HepG2 (cell line): Measurements from ENCODE around the gene BTF3L4. TPM values are rescaled to one million over a fixed set of nuclear protein-coding genes. Genes with fewer than 3 reads are reported as not detected.

Experiments
- CBFB ChIP-seq: sonication (generic); formaldehyde crosslinking; IDR thresholded peaks from 2 replicates; pipeline ENCODE4 v1.4.0; 2020; ENCODE audit warnings: missing genetic modification reagents
- ESRRA ChIP-seq: sonication (generic); formaldehyde crosslinking; IDR thresholded peaks from 2 replicates; pipeline ENCODE4 v1.5.1; 2020; ENCODE audit warnings: mild to moderate bottlenecking, low read depth, missing genetic modification reagents
- GPN1 ChIP-seq: sonication (generic); formaldehyde crosslinking; IDR thresholded peaks from 2 replicates; pipeline ENCODE4 v1.5.1; 2020; ENCODE audit warnings: missing genetic modification reagents, borderline replicate concordance
- HNF4A ChIP-seq: sonication (generic); formaldehyde crosslinking; IDR thresholded peaks from 2 replicates; pipeline ENCODE4 v1.4.0; 2020; ENCODE audit warnings: missing genetic modification reagents
- HOMEZ ChIP-seq: IDR thresholded peaks from 2 replicates; pipeline ENCODE4 v1.6.1; 2016; ENCODE audit warnings: low read depth
- MED13 ChIP-seq: sonication (generic); formaldehyde crosslinking; IDR thresholded peaks from 2 replicates; pipeline ENCODE4 v1.5.0; 2020; ENCODE audit warnings: missing genetic modification reagents
- NCOA2 ChIP-seq: sonication (generic); formaldehyde crosslinking; IDR thresholded peaks from 2 replicates; pipeline ENCODE4 v1.8.0; 2022; ENCODE audit warnings: inconsistent platforms
- RFXAP ChIP-seq: sonication (generic); formaldehyde crosslinking; IDR thresholded peaks from 2 replicates; pipeline ENCODE4 v1.4.0; 2020; ENCODE audit warnings: missing genetic modification reagents, borderline replicate concordance
- SPEN ChIP-seq: sonication (generic); formaldehyde crosslinking; IDR thresholded peaks from 2 replicates; pipeline ENCODE4 v1.5.1; 2020; ENCODE audit warnings: low read depth, mild to moderate bottlenecking, missing genetic modification reagents
- TBX3 ChIP-seq: fragments of 450-650 bp; IDR thresholded peaks from 2 replicates; pipeline ENCODE4 v1.6.1; 2017; ENCODE audit warnings: antibody characterized with exemption, mild to moderate bottlenecking, inconsistent platforms, borderline replicate concordance
- ZBTB20 ChIP-seq: sonication (generic); formaldehyde crosslinking; IDR thresholded peaks from 2 replicates; pipeline ENCODE4 v1.8.1; 2023; ENCODE audit warnings: missing genetic modification reagents, low read depth, mild to moderate bottlenecking, borderline replicate concordance
- ZBTB26 ChIP-seq: IDR thresholded peaks from 2 replicates; pipeline ENCODE4 v1.6.1; 2016; ENCODE audit warnings: missing compliant biosample characterization, missing genetic modification reagents, borderline replicate concordance
- ZNF230 ChIP-seq: sonication (generic); formaldehyde crosslinking; IDR thresholded peaks from 2 replicates; pipeline ENCODE4 v1.4.0; 2020; ENCODE audit warnings: mild to moderate bottlenecking, missing genetic modification reagents
- ZNF414 ChIP-seq: sonication (generic); formaldehyde crosslinking; IDR thresholded peaks from 2 replicates; pipeline ENCODE4 v1.5.0; 2020; ENCODE audit warnings: missing genetic modification reagents
- ZNF550 ChIP-seq: sonication (generic); formaldehyde crosslinking; IDR thresholded peaks from 2 replicates; pipeline ENCODE4 v1.4.0; 2020; ENCODE audit warnings: mild to moderate bottlenecking, missing genetic modification reagents, borderline replicate concordance
- ZNF563 ChIP-seq: sonication (generic); formaldehyde crosslinking; IDR thresholded peaks from 2 replicates; pipeline ENCODE4 v1.8.0; 2022; ENCODE audit warnings: mild to moderate bottlenecking, moderate library complexity, missing genetic modification reagents
- ZNF687 ChIP-seq: sonication (generic); formaldehyde crosslinking; IDR thresholded peaks from 2 replicates; pipeline ENCODE4 v1.5.1; 2020; ENCODE audit warnings: mild to moderate bottlenecking, missing genetic modification reagents, moderate library complexity
- ZNF691 ChIP-seq: sonication (generic); formaldehyde crosslinking; IDR thresholded peaks from 2 replicates; pipeline ENCODE4 v1.4.0; 2020; ENCODE audit warnings: missing genetic modification reagents, low read depth, mild to moderate bottlenecking, borderline replicate concordance
- ZNF878 ChIP-seq: sonication (generic); formaldehyde crosslinking; IDR thresholded peaks from 2 replicates; pipeline ENCODE4 v1.8.1; 2023; ENCODE audit warnings: mild to moderate bottlenecking, missing genetic modification reagents, moderate library complexity
- ZNF891 ChIP-seq: sonication (generic); formaldehyde crosslinking; IDR thresholded peaks from 2 replicates; pipeline ENCODE4 v1.5.0; 2020; ENCODE audit warnings: mild to moderate bottlenecking, missing genetic modification reagents
- polyA plus RNA-seq, 8 experiments: library from polyadenylated mRNA; depleted of rRNA in 3 of 8; stranded (reverse) in 7 of 8; unstranded in 1 of 8; fragments of >200 nt; fragmentation: Illumina TruSeq in 4 of 8; extraction: Trizol in 4 of 8; gene quantifications; 2 replicates each; pipeline versions ENCODE4 v1.2.1 to v1.2.3, GENCODE V29; 2011 to 2016; ENCODE audit warnings: low read depth in 4 of 8, missing spikeins in 1 of 8, mixed read lengths in 1 of 8; ENCODE audit not compliant: insufficient read depth in 1 of 8
- total RNA-seq, 5 experiments: library from RNA; depleted of rRNA; stranded (reverse); fragments of >200 nt; fragmentation: Illumina TruSeq; extraction: Trizol; gene quantifications; 2 replicates each; pipeline ENCODE4 v1.2.3, GENCODE V29; 2016; ENCODE audit warnings: low read depth in 1 of 5

Gene BTF3L4
- total and polyA plus RNA-seq, 2 of the 13 experiments (the other 11 are each of a cell fraction or from before 2014, with no cell fraction given): 59.0 to 74.3 TPM

GRCh38 chr1:52033190-52034049, 22.7 kb upstream of the BTF3L4 start, which contains the start of gene KTI12 (continued):
- no peak for TF ChIP-seq ZNF878 (CRISPR knock-in tag)
- peak; percentile 13; the same call in 1 of the 2 replicates for TF ChIP-seq SPEN
- no peak for TF ChIP-seq NCOA2 (CRISPR knock-in tag)
- TF ChIP-seq HNF4A (CRISPR knock-in tag): no peak; the same call in 1 of the 2 replicates
- 0 out of 2 replicates have a peak, but pooled peaks have one; percentile 62 for TF ChIP-seq MED13 (CRISPR knock-in tag)
- TF ChIP-seq ZNF563: no peak
- no peak for TF ChIP-seq GPN1
- no peak for TF ChIP-seq ZNF550 (CRISPR knock-in tag)
- TF ChIP-seq RFXAP (CRISPR knock-in tag): peak; percentile 85; the same call in 1 of the 2 replicates
- peak; percentile 95 for TF ChIP-seq ZNF687
- 0 out of 2 replicates have a peak, but pooled peaks have one; percentile 12 for TF ChIP-seq ZNF414 (CRISPR knock-in tag)
- TF ChIP-seq CBFB (CRISPR knock-in tag): peak; percentile 89
- no peak for TF ChIP-seq ZBTB26
- TF ChIP-seq ZNF230: peak; percentile 71; the same call in 1 of the 2 replicates
- TF ChIP-seq HOMEZ: no peak; the same call in 1 of the 2 replicates
- no peak for TF ChIP-seq TBX3
- TF ChIP-seq ZBTB20 (CRISPR knock-in tag): peak; percentile 69; the same call in 1 of the 2 replicates
- no peak for TF ChIP-seq ESRRA
- 0 out of 2 replicates have a peak, but pooled peaks have one; percentile 78 for TF ChIP-seq ZNF891 (CRISPR knock-in tag)
- peak; percentile 51; the same call in 1 of the 2 replicates for TF ChIP-seq ZNF691
